Brain microvascular endothelial cell (primary cell): ENCODE results near the gene CFAP410.
A peak's percentile ranks its signal among the peaks of the same experiment; 100 is the strongest.

Experiments
- DNase-seq: peaks from one replicate; pipeline ENCODE4 v3.0.0-alpha.2; 2020
- H3K27ac ChIP-seq: fragments of 250-450 bp; sonication (Bioruptor Pico); 2 replicates; pipeline ENCODE4 v1.5.1; 2020; ENCODE audit warnings: mild to moderate bottlenecking, moderate library complexity
- H3K27me3 ChIP-seq: fragments of 250-450 bp; sonication (Bioruptor Pico); replicated peaks from 2 replicates; pipeline ENCODE4 v1.5.1; 2020; ENCODE audit warnings: mild to moderate bottlenecking
- H3K36me3 ChIP-seq: fragments of 250-450 bp; sonication (Bioruptor Pico); replicated peaks from 2 replicates; pipeline ENCODE4 v1.5.1; 2020; ENCODE audit warnings: mild to moderate bottlenecking
- H3K4me3 ChIP-seq: 2 replicates; pipeline ENCODE4 v1.5.1; 2011; ENCODE audit warnings: low read depth, mild to moderate bottlenecking, control low read depth, low read length, moderate library complexity
- CTCF ChIP-seq: IDR thresholded peaks from 2 replicates; pipeline ENCODE4 v1.5.1; 2011; ENCODE audit warnings: low read depth, mild to moderate bottlenecking, moderate library complexity, low read length, control low read depth, inconsistent platforms; ENCODE audit errors: missing control alignments
- in situ Hi-C: cut with HindIII; loops from 2 replicates; pipeline ENCODE4 v1.10.0; 2017; ENCODE audit warnings: low sequenced_read_pairs, low pct_ligation_motif_present

CFAP410 gene

GRCh38 chr21:44370786-44371410 is 31.7 kb upstream of the CFAP410 start:
- no peaks in the 10 kb centered on the region for H3K36me3 ChIP-seq
- no peak for DNase-seq
- in situ Hi-C loops, result no loop called here
- H3K27ac ChIP-seq, result no peak overlapping the region
- H3K4me3 ChIP-seq, result no peak overlapping the region
- no peaks in the 10 kb centered on the region for H3K27me3 ChIP-seq
- no peak for TF ChIP-seq CTCF

GRCh38 chr21:44370027-44370735 is 31.0 kb upstream of the CFAP410 start:
- no peak overlapping the region for H3K4me3 ChIP-seq
- in situ Hi-C loops, result no loop called here
- peak; percentile 2 for DNase-seq

GRCh38 chr21:44368711-44369446 is 29.7 kb upstream of the CFAP410 start:
- Histone ChIP-seq H3K36me3 (no peaks in the 10 kb centered on the region), H3K4me3 (no peak overlapping the region), H3K27me3 (no peaks in the 10 kb centered on the region), H3K27ac (no peak overlapping the region)
- DNase-seq, result no peak
- in situ Hi-C loops, result no loop called here
- no peak for TF ChIP-seq CTCF

More at GRCh38 chr21:44370027-44370735, 31.0 kb upstream of the CFAP410 start:
- Histone ChIP-seq H3K36me3 (no peaks in the 10 kb centered on the region), H3K27me3 (no peaks in the 10 kb centered on the region), H3K27ac (no peak overlapping the region)
- TF ChIP-seq CTCF, result no peak

GRCh38 chr21:44366586-44367211 is 27.5 kb upstream of the CFAP410 start:
- no peaks in the 10 kb centered on the region for H3K36me3 ChIP-seq
- no peak overlapping the region for H3K27ac ChIP-seq
- H3K27me3 ChIP-seq, result no peaks in the 10 kb centered on the region
- no peak for TF ChIP-seq CTCF
- no peak for DNase-seq
- in situ Hi-C loops, result no loop called here
- no peak overlapping the region for H3K4me3 ChIP-seq

GRCh38 chr21:44365967-44366585 is 26.9 kb upstream of the CFAP410 start:
- no peak overlapping the region for H3K4me3 ChIP-seq
- no peaks in the 10 kb centered on the region for H3K36me3 ChIP-seq
- no peak overlapping the region for H3K27ac ChIP-seq
- in situ Hi-C loops, result no loop called here
- H3K27me3 ChIP-seq, result no peaks in the 10 kb centered on the region
- DNase-seq, result no peak
- no peak for TF ChIP-seq CTCF
